ENCODE data around the gene MRPL52.
"Not testable (repeated sequence)": the region's sequence is repeated elsewhere in the genome, so short reads cannot be mapped to it uniquely, and the experiment has no call there.

The MRPL52 gene

DNA sequence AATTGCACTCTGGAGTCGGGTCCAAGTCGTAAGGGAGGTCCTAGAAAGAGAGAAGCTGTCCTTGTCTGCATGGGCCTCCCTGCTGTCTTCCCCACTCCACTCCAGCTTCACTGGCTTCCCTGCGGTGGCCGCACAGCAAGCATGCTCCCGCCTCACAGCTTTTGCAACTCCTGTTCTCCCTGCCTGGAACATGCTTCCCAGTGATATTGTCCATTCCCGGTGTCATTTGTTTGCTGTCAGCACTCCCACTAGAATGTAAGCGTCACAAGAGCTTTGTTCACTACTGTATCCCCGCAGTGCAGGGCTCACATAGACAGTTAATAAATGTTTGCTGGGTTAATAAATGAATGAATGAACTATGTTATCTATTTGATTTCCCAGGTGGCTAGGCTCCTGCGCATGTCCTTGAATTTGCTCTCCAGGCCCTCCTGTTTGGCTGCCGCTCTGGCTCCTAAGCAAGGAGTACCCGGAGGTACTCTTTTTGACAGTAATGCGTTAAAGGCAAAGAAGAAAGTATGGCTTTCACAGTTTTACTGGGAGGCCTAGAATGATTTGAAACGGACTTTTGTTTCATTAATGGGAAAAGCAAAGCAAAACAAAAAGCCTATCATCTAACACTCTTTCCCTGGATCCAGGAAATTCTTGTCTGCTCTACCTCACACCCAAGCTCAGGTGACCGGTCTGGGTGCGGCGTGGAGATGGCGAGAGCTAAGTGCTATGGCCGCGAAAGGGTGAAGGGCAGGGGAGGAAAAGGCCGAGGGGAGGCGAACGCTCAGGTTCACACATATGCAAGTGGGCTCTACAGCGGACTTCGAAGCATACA lies 8.3 kb upstream of the MRPL52 start:
- TF ChIP-seq, protein P1, sequence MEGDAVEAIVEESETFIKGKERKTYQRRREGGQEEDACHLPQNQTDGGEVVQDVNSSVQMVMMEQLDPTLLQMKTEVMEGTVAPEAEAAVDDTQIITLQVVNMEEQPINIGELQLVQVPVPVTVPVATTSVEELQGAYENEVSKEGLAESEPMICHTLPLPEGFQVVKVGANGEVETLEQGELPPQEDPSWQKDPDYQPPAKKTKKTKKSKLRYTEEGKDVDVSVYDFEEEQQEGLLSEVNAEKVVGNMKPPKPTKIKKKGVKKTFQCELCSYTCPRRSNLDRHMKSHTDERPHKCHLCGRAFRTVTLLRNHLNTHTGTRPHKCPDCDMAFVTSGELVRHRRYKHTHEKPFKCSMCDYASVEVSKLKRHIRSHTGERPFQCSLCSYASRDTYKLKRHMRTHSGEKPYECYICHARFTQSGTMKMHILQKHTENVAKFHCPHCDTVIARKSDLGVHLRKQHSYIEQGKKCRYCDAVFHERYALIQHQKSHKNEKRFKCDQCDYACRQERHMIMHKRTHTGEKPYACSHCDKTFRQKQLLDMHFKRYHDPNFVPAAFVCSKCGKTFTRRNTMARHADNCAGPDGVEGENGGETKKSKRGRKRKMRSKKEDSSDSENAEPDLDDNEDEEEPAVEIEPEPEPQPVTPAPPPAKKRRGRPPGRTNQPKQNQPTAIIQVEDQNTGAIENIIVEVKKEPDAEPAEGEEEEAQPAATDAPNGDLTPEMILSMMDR (IDR thresholded peaks at IDR 0.05; ENCODE audit: low read depth, low read length): no peak
- no peak for DNase-seq
- Histone ChIP-seq H3K9me3 (ENCODE audit: severe bottlenecking) (no peaks in the 10 kb centered on the region), H3K4me3 (ENCODE audit: low read depth, low read length) (no peak overlapping the region), H3K36me3 (no peaks in the 10 kb centered on the region), H3K27me3 (ENCODE audit: insufficient read depth, low read depth, severe bottlenecking) (no peaks in the 10 kb centered on the region), H3K27ac (no peak overlapping the region)

DNA sequence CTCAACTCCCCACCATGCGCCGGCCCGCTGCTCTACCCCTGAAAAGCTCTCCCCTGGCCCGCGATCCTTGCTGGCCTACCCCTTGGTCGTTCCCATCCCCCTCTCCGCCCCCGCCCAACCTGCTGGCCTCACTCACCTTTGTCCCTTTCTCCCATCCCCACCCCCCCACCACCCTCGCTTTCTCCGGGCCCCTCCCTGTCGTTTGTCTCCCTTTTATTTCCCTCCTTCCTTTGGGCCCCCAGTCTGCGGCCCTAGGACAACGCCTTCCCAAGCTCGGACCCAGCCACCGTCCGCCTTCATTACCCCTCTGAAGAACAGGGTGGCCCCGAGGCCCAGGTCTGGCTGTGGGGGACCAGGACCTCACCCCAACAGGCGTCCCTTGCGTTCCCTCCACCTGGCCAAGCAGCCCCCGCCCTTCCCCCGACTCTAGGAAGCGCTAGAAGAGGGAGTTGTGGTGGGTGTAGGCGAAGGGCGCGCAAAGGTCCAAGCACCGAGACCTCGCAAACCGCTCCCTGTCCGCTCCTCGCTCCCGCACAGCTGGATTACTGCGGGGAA lies 7.6 kb upstream of the MRPL52 start:
- Histone ChIP-seq H3K9me3 (ENCODE audit: severe bottlenecking) (no peaks in the 10 kb centered on the region), H3K4me3 (ENCODE audit: low read depth, low read length) (no peak overlapping the region), H3K27ac (no peak overlapping the region), H3K36me3 (no peaks in the 10 kb centered on the region), H3K27me3 (ENCODE audit: insufficient read depth, low read depth, severe bottlenecking) (no peaks in the 10 kb centered on the region)
- no peak for DNase-seq
- TF ChIP-seq, protein P1 (IDR thresholded peaks at IDR 0.05; ENCODE audit: low read depth, low read length): no peak

DNA sequence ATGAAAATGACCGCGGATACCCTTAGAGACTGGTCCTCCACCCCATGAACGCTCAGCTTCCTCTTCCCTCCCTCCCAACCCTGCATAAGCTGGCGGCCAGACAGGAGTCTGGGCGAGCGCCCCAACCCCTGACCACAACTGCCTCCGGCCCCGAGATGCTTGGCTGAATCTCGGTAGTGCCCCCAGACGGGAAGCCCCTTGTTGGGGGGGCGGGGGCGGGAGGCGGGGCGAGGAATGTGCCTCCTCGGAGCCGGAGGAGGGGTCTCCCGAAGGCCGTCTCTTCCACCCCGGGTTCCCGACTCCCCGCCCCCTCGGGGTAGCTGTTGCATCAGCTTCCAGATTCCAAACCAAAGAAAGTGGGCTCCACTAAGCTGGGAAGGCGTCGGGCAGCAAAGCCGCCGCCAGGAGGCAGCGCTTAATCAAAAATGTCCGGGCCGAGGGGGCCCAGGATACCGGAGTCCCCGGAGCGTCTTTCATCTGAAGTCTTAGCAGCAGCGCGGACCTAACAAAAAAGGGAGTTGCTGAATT lies 7.1 kb upstream of the MRPL52 start:
- Histone ChIP-seq H3K27me3 (ENCODE audit: insufficient read depth, low read depth, severe bottlenecking) (no peaks in the 10 kb centered on the region), H3K27ac (no peak overlapping the region), H3K9me3 (ENCODE audit: severe bottlenecking) (no peaks in the 10 kb centered on the region), H3K36me3 (no peaks in the 10 kb centered on the region), H3K4me3 (ENCODE audit: low read depth, low read length) (no peak overlapping the region)
- TF ChIP-seq, protein P1 (IDR thresholded peaks at IDR 0.05; ENCODE audit: low read depth, low read length): peak; percentile 43
- DNase-seq: peak; percentile 26

DNA sequence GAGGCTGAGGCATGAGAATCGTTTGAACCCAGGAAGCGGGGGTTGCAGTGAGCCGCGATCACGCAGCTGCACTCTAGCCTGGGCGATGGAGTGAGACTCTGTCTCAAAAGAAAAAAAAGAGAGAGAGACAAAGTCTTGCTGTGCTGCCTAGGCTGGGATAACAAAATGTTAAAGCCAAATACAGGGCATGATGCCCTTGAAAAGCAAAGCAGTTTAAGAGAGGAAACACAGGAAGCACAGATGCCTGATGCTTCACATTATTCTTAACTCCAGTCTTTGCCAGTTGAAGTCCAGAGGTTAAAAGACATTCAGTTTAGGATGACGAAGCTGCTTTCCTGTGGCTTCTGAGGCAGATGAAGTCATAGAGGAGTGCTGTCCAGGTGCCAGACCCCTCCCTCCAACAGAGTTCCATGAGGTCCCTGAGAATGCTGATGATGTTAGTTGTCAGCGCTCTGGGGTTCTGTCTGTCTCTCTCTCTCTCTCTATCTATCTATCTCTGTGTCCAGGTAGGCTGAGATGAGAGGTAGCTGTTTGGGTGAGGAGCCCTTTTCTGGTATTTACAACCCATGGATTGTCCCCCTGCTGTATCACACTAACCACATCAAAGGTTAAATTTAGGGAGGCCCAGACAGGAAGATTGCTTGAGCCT lies 4.9 kb upstream of the MRPL52 start:
- no peak overlapping the region for H3K4me3 ChIP-seq (ENCODE audit: low read depth, low read length)
- H3K9me3 ChIP-seq (ENCODE audit: severe bottlenecking): peaks cover 4% of the 10 kb centered on the region
- TF ChIP-seq, protein P1 (IDR thresholded peaks at IDR 0.05; ENCODE audit: low read depth, low read length): no peak
- no peak overlapping the region for H3K27ac ChIP-seq
- H3K36me3 ChIP-seq: no peaks in the 10 kb centered on the region
- H3K27me3 ChIP-seq (ENCODE audit: insufficient read depth, low read depth, severe bottlenecking): no peaks in the 10 kb centered on the region
- DNase-seq: no peak

DNA sequence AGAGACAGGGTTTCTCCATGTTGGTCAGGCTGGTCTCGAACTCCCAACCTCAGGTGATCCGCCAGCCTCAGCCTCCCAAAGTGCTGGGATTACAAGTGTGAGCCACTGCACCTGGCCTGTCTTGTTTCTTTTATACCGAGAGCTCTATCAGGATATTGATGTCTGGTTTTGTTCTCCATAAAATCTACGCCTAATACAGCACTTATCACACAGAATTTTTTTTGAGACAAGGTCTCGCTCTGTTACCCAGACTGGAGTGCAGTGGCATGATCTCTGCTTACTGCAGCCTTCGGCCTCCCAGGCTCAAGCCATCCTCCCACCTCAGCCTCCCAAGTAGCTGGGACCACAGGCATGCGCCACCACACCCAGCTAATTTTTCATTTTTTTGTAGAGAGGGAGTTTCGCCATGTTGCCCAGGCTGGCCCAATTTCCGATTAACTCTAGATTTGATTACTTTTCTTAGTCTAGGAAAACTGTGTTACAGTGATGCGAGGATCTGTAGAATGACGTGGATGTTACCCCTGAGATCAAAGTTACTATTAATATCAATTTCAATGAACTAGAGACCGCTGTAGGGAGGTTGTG lies 519 bp upstream of the MRPL52 start:
- H3K27ac ChIP-seq: peak overlapping the region; percentile 32
- H3K36me3 ChIP-seq: peaks cover 11% of the 10 kb centered on the region
- peak overlapping the region; percentile 89 for H3K4me3 ChIP-seq (ENCODE audit: low read depth, low read length)
- not testable (repeated sequence) for H3K9me3 ChIP-seq (ENCODE audit: severe bottlenecking); DNase-seq; H3K27me3 ChIP-seq (ENCODE audit: insufficient read depth, low read depth, severe bottlenecking)
